Measurements from ENCODE around the gene SLC7A6.
A peak's percentile ranks its signal among the peaks of the same experiment; 100 is the strongest.

Gene SLC7A6

GRCh38 chr16:68235108-68235886 is 29.0 kb upstream of the SLC7A6 start:
- no peak for DNase-seq (ENCODE audit: low read depth)

DNA sequence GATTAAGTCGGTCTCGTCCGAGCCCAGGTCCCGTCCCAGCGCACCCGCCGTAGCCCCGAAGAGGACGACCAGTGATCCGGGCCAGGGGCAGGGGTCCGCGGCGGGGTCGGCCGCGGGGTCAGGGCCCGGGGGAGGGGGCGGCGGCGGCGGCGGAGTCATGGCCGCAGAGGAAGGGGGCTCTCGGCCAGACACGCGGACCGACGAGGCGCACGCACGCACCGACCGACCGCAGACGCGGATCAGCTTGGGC is 28.5 kb upstream of the SLC7A6 start, which contains the start of gene ESRP2:
Gene ESRP2, minus strand, starts transcription at position 241 of the 250 bp plus-strand sequence. Its CDS starts 82 bp downstream, at position 159.
- DNase-seq (ENCODE audit: low read depth), result no peak

DNA sequence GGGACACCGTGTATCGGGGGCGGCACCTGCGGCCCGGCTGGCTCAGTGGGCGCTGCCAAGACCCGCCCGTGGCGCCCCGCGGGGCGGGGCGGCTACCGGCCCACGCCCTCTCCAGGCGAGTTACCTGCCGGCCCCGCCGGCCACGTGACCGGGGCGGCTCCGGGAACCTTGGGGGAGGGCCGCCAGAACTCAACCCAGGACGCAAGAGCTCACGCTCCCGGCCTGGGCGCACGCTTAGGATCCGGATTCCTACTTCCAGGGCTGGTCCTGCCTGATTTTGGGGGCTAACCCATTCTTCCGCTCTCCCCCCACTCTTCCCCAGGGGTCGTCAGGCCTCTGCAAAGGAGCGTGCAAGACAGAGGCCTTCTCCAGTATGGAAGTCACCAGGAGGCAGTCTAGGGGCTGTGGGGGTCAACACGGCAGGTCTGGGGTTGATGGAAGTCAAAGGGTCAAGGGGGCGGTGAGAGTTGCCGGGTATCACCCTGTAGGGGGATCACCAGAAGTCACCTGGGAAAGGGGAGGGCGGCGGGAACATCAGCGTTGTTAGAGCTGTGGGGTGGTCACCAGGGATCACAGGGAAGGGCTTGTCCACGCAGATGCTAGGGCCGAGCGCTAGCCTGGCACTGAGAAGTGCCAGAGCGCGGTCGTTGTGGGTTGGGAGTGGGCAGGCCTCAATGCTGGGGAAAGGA is 28.0 kb upstream of the SLC7A6 start:
- no peak for DNase-seq (ENCODE audit: low read depth)

GRCh38 chr16:68236826-68237242 is 27.5 kb upstream of the SLC7A6 start:
- no peak for DNase-seq (ENCODE audit: low read depth)

GRCh38 chr16:68237243-68238028 is 26.9 kb upstream of the SLC7A6 start:
- DNase-seq (ENCODE audit: low read depth), result peak; percentile 93

DNA sequence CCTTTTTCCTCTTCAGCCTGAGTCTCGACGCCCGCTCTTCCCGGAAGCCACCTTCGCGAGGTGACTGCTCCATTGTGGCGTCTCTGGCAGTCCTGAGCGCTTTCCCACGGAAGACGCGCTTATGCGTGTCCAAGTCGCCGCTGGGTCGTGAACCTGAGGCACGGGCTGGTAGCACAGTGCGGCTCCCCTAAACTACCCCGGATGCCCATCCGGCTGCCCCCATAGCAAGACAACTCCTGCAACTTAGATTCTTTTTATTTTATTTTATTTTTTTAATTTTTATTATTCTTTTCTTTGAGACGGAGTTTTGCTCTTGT is 26.3 kb upstream of the SLC7A6 start:
- no peak for DNase-seq (ENCODE audit: low read depth)

- DNase-seq (ENCODE audit: low read depth), result no peak
Observed at GRCh38 chr16:68242085-68242484, 22.2 kb upstream of the SLC7A6 start.

DNA sequence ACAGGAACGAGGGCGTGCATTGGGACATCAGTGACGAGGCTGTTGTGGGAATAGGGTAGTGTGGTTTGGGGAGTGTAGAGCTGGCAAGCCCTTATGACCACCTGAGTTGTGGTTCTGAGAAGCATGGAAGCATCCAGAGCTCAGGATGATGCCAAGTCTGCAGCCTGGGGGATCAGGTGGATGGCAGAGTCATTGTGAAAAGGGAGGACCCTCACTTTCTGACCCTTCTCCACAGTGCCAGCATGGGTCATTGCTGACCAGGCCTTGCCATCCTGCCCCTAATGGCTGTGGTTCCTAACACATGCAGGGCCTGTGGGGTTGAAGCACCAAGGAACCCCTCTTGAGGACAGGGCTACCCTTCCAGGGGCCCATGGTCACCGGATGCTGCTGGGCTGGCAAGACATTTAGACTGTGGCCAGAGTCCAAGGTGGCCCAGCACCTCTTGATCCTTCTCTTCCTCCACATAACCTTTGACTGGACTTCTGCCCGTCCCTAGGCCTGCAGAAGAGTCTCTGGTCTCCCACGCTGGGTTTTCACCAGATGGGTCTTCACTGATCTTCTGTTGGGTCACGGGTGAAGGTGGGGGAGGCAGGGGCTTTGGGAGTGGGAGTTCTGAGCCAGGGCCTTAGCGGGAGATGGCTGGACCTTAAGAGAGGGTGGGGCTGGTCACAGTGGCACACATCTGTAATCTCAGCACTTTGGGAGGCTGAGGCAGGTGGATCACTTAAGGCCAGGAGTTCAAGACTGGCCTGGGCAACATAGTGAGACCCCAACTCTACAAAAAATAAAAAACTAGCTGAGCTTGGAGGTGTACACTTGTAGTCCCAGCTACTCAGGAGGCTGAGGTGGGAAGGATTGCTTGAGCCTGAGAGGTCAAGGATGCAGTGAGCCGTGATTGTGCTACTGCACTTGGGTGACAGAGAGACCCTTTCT is 21.1 kb upstream of the SLC7A6 start:
- DNase-seq (ENCODE audit: low read depth), result no peak

DNA sequence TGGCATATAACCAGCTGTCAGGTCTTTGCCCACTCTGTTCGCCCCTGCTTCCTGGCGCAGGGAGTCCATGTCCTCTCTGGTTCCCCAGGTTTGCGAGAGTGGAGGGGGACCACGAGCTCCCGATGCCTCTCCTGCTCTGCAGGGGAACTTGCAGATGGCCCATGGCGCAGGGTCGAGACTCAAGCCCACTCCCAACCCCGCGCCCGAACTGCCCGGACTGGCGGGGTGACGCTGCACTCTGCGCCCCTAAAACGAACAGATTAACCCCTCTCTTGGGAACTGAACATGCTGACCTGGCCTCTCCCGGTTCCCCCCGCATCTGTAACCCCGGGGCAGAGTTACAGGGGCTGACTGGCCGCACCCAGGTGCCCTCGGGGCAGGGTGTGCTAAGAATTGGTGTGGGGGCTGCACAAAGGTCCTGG is 19.8 kb upstream of the SLC7A6 start:
- DNase-seq (ENCODE audit: low read depth), result no peak

GRCh38 chr16:68244903-68245853 is 19.1 kb upstream of the SLC7A6 start, which contains the start of gene PLA2G15:
Gene PLA2G15 (plus strand): TSS chr16:68245373. CDS start chr16:68245427, 54 bp downstream.
- DNase-seq (ENCODE audit: low read depth), result peak; percentile 85

- no peak for DNase-seq (ENCODE audit: low read depth)
Observed at GRCh38 chr16:68246121-68246520, 18.2 kb upstream of the SLC7A6 start.

DNA sequence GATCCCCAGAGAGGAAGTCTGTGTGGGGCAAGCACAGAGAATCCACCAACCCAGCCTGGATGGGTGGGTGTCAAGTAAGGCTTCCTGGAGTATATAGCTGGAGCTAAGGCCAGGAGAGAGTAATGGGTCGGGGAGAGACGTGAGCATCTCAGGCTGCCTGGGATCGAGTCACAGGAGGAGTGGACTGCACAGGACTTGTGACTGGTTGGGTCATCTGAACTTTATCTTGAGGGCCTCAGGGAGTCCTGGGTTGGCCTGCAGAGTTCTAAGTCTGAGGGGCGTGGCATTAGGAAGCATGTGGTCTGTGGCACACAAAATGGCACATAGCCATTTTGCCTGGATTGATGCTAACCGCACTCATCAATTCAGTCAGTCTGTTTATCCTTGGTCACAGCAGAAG is 17.7 kb upstream of the SLC7A6 start:
- no peak for DNase-seq (ENCODE audit: low read depth)

DNA sequence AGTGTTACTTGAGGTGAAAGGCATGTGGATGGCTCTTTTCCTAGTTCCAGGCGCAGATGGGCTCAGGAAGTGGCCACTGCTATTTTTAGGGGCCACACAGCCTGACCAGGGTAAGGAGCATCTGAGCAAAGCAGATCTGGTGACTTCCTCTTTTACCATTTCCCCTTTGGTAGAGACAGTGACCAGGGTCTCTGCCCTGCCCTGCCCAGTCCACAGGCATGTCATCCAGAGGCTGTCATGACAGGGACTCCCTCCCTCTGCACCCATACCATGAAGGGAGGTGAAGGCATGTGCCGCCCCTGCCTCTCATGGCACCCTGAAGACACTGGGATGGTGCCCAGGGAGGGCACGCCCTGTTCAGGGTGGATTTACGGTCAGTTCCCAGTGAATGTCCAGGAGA is 16.9 kb upstream of the SLC7A6 start:
- DNase-seq (ENCODE audit: low read depth), result no peak

DNA sequence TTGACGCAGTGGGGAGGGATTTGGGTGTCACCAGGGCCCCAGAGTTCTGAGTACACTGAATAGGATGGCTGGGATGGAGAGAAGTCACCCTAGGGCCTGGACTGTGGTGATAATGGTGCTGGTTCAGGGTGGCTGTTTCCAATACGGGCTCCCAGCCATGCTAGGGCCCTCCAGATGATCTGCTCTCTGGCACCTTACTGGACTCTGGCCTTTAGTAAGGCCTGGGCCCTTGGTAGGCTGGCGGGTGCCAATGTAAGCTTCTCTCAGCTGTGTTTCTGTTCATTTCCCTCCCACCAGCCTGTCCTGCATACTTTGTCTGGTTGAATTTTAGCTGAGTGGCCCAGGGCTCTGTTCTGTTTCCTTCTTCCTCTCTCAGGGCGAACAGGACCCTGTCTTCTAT is 16.4 kb upstream of the SLC7A6 start:
- no peak for DNase-seq (ENCODE audit: low read depth)

GRCh38 chr16:68249371-68249770 is 15.0 kb upstream of the SLC7A6 start:
- DNase-seq (ENCODE audit: low read depth), result no peak

GRCh38 chr16:68250951-68251350 is 13.4 kb upstream of the SLC7A6 start:
- DNase-seq (ENCODE audit: low read depth), result no peak

- DNase-seq (ENCODE audit: low read depth), result no peak
Observed at GRCh38 chr16:68251832-68252231, 12.5 kb upstream of the SLC7A6 start.

- DNase-seq (ENCODE audit: low read depth), result no peak
Observed at GRCh38 chr16:68252383-68252782, 11.9 kb upstream of the SLC7A6 start.

- no peak for DNase-seq (ENCODE audit: low read depth)
Observed at GRCh38 chr16:68253721-68254120, 10.6 kb upstream of the SLC7A6 start.

GRCh38 chr16:68255712-68256111 is 8.6 kb upstream of the SLC7A6 start:
- no peak for DNase-seq (ENCODE audit: low read depth)

Measured in fibroblast of the conjunctiva (primary cell).